Activated T-cell treated with anti-CD3 and anti-CD28 coated beads, Interleukin-2, amount 50 U/mL, for 1 hour (primary cell): ENCODE measurements around the gene DNAJC22.
A peak's percentile ranks its signal among the peaks of the same experiment; 100 is the strongest.
"Not testable (repeated sequence)": the region's sequence is repeated elsewhere in the genome, so short reads cannot be mapped to it uniquely, and the experiment has no call there.

ENCODE experiments used
- DNase-seq: peaks from one replicate; pipeline ENCODE4 v3.0.0-alpha.2; 2020

DNAJC22 gene

GRCh38 chr12:49331380-49332222 lies 15.1 kb upstream of the DNAJC22 start:
- no peak for DNase-seq

DNA sequence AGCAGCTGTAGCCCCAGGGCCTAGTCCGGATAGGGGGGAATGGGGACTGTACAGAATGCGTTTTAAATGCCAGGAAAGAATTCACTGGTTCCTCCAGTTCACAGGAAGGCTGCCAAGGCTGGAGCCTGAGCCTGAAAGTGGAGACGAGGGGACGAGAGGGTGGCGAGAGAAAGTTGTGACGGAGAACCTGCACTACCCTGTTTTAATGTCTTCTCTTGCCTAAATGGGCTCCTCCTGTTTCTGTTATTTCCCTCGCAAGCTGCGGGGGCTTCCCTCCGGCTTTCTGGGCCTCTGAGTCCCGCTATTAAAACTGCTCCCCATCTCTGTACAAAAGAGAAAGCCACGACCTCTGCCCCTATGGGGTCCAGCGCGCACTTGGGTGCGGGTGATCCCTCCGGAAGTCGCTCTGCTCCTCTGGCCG lies 14.2 kb upstream of the DNAJC22 start:
- no peak for DNase-seq

GRCh38 chr12:49332891-49333371 lies 13.8 kb upstream of the DNAJC22 start:
- DNase-seq, result no peak

- not testable (repeated sequence) for DNase-seq
Measured at GRCh38 chr12:49333778-49334177, 12.9 kb upstream of the DNAJC22 start.

DNA sequence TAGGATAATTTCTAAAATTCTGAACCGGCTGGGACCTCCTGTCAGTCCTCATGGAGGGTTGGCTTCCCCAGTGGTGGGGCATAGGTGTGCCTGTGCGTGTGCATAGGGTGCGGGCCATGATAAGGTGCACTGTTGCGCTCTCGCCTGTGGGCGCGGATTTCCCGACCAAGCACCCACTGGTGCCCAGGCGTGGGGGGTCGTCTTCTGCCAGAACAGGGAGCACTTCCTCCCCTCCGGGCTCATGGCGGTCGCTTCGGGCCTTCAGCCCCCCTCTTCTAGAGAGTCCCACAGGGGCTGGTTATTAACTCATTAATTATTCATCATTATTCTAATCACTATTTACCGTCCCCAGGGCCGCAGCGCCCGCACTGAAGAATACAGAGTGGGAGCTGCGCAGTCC lies 12.5 kb upstream of the DNAJC22 start:
- no peak for DNase-seq

DNA sequence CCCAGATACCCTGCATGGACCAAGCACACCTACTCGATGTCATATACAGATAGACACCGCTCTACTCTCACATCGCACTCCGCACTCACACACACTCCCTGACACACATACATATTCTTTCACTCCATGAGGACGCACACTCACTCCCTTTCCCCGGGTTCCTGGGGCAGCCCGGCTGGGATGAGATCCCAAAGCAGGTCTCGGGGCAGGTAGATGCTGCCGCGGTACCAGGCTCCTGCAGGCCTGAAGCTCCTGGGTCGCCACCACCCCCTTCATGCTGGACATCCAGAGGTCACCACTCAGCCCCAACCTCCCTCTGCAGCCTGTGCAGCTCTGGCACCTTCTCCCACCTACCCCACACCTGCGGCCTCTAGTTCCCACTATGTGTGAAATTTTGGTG lies 12.0 kb upstream of the DNAJC22 start:
- no peak for DNase-seq

DNA sequence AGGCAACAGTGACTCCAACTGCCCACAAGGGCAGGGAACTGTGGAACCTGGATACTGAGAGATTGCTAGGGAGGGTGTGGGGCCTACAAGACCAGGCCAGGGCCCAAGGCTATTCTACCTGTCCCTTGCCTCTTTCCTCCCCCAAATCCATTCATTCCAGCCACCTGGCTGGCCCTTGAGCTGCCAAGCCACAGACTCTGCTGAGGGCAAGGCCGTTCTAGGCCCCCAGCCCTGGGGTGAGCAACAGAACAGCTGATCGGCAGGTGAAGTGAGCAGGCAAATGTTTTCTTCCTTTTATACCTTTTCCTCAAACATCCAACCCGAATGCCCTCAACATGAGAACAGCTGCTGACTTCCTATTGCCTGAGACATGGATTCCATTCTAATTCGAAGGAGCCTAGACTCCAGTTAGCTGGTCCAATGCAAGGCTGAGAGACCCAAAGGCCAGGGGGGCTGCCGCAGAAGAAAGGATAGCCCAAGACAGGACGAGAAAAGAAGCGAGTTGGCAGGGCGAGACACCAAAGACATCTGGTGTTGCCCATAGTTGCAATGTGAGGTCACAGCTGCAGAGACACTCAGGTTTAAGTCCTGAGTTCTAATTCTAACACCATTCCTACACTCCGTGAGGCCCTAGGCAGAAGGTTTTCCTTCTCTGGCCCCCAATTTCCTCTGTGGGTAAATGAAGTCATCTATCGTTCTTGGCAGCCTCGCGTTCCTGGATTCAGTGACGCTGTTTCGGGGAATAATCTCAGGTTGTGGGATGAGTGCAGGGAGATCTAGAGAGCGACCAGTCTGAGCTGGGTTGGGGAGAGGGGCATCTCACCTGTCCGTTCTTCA lies 11.4 kb upstream of the DNAJC22 start:
- DNase-seq, result no peak

DNA sequence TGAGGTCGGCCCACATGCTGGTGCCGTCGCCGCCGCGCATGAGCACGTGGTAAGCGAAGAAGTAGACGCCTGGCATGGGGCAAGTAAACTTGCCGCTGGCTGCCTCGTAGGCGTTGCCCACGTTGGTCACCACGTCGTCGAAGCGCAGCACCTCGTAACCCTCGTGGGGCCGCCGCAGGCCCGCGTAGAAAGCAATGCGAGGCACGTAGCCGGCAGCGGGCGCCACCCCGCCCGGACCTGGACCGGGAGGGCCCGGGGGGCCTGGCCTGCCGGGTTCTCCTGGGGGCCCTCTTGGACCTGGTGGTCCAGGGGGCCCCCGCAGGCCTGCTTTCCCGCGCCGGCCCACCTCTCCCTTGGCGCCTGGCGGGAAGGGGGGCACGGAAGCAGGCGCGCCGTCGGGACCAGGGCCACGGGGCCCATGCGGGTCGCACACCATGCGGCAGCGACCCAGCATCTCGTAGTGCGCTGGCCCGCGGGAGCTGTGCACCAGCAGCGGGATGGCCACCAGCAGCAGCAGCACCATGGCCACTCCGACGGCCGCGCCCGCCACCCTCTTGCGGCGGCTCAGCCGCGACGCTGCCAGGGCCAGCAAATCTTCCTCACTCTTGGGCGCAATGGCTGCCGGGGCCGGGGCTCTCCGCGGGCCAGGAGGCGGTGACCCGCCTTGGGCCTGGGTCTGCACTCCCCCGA lies 10.6 kb upstream of the DNAJC22 start:
- DNase-seq, result no peak

- DNase-seq, result peak; percentile 95
Measured at GRCh38 chr12:49336645-49337584, 9.8 kb upstream of the DNAJC22 start, which contains the start of gene C1QL4. C1QL4 (minus strand) TSS chr12:49337188; CDS start chr12:49336477, 711 bp downstream.

- no peak for DNase-seq
Measured at GRCh38 chr12:49338830-49339463, 7.7 kb upstream of the DNAJC22 start.

DNA sequence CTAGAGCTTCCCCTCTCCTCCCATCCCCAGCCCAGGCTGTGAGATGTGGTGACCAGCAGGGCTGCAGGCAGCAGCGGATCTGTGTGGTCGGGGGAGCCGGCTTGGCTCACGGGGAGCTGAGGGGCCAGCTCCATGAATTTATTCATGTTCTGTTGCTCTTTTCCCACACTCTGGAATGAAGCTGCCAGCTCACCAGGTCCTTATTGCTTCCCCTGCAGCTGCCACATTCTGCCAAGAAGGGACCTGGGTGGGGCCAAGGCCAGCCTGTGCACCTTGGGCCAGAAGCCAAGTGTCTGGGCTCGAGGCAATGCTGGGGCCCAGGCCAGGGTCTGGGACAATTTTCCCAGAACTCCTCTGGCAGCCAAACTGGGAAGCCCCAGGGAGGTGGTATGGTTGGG lies 7.2 kb upstream of the DNAJC22 start:
- no peak for DNase-seq

DNA sequence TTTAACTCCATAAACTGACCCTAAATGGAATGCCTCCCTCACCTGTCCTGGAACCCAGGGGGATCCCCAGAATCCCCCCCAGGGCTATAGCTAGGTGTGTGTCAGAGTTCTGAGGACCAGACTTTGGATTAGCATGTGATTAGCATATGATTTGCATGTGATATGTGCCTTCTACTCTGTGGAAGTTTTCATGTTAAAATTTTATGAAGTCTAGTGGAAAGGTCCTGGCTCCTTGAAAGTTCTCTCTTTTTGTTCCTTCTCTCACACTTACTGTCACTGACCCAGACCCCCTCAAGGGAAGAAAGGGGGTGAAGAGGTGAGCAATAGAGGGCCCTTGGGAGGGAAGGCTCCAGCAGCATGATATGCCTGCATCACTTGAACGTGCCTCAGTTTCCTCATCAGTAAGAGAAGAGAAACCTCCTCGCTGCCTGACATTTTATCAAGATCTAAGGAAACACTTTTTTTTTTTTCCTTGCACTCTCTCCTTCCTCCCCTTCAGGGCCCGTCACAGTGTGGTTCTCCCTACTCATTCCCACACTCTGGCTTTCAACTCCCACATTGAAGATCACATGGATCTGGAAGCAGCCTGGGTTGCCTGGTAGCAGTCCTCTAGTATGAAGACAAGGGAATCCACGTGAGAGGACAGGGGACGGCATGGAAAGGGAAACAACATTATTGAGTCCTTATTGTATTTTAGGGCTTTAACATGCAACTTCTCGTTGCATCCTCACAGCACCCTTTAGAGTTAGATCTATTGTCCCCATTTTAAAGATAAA lies 6.4 kb upstream of the DNAJC22 start:
- no peak for DNase-seq

DNA sequence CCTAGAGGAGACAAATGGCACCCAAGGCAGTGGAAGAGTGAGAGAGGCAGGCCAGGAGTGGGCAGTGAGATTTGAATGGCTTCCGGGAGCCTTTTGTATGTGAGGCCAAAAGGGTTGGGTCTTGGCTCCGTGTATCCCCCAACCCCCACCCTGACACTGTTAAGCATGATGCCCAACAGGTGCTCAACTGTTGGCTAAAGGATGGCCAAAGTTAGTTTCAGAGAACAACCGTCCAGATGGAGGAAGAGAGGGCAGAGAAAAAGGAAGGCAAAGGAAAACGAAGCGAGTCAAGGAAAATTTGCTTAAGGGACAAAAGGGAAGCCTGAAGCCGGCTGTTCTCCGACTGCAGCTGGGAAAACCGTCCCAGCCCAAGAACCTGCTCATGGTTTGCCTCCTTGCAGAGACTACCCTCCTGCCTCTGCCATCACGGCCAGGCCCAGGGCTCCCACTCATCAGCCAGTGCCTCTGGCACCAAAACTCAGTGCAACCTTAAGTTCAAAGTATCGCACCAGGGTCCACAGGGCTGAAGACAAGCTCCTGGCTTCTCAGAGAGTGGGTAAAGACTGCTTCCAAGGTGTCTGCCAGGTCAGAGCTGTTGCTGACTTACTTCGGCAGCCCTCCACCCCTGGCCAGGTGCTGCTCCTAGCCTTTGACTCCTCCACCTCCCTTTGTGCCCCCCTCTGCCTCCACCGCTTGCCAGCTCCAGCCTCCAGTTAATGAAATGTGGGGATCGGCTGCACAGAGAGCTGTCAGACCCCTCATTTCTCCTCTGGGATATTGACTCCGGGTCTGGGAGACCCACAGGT lies 5.5 kb upstream of the DNAJC22 start:
- DNase-seq, result no peak

DNA sequence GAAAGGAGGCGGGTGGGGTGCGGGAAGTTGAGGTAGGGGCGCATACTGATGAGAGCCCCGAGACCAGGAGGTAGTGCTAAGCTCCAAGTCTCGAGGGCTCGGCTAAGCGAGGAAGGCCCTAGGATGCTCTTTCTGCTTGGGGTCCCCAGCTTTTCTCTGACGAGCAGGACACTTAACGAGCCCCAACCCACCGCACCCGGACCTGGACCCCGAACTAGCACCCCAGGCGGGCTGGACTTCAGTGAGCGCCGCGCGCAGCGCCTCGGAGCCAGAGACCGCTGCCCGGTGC lies 5.0 kb upstream of the DNAJC22 start:
- DNase-seq, result no peak

DNA sequence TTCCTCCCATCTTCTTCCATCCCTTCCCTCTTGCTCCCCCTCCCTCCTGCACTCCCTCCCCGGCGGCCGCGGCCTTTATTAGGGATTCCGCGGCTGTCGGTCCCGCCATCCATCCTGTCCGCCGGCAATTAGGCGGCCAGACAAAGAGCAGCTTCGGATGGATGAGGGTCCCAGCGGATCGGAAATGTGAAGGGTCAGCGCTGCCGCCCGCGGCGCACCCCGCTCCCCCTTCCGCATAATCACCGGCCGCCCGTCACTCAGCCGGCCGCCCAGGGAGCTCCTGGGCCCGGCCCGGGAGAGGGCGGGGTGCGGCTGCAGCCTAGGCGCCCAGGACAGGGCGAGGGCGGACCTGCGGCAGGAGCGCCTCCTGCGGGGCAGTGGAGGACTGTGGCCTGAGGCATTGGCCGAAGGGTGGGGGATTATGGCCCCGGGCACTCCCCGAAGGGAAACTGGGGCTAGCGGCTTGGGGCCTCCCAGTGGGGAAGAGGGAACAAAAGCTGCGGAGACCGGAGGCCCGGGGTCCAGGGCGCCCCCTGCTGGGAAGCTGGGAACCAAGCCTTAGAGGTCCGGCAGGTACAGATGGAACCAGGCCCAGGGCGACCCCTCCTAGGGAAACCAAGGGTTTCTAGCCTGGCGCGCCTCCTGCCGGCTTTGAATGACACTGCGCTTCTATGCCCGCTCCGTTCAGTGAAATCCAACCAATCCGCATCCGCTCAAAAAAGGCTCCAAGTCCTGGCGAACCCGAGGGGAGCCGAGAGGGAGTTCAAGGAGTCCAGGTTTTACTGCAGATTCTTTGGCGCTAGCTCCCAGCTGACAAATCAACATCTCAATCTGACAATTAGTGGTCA lies 4.4 kb upstream of the DNAJC22 start:
- peak; percentile 76 for DNase-seq

- peak; percentile 42 for DNase-seq
Measured at GRCh38 chr12:49342914-49343731, 3.6 kb upstream of the DNAJC22 start.

DNA sequence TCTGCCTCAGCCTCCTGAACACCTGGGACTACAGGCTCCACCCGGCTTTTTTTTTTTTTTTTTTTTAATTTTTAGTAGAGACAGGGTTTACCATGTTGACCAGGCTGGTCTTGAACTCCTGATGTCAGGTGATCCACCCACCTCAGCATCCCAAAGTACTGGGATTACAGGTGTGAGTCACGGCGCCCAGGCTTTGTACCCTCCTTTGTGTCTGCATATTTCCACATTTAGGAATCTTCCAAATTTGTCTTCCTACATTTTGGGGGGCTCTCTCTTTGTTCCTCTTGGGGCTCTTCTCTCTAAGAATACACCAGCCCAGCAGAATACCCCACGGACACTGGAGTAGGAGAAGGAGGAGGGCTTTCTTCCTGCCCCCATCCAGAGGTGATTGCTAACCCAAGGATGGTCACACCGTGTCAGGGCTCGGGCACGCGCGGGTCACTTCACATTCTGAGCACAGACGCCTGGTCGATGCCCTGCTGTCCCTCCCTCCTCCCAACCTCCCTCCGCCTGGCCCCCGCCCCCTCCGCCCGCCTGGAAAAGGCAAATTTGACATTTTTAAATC lies 2.1 kb upstream of the DNAJC22 start:
- no peak for DNase-seq
